Naive thymus-derived CD8-positive, alpha-beta T cell (primary cell): ENCODE data around the gene BRD1. TPM values are rescaled to one million over a fixed set of nuclear protein-coding genes. Genes with fewer than 3 reads are reported as not detected.
"Not testable (repeated sequence)": the region's sequence is repeated elsewhere in the genome, so short reads cannot be mapped to it uniquely, and the experiment has no call there.

Source experiments
- ATAC-seq, 2 donors: fragments of 150-1000 bp; cut with Tn5 transposase in 1 of 2; sonication (Bioruptor Pico), chemical (Tn5 transposase) in 1 of 2; 1 replicate in 1 of 2; 2 replicates in 1 of 2; pipeline ENCODE4 v1.10.0; 2021; ENCODE audit warnings: mild to moderate bottlenecking in 2 of 2, moderate library complexity in 2 of 2
- POLR2A ChIA-PET: fragments of 350-600 bp; sonication (Branson Sonifier 250); formaldehyde crosslinking; loops from one replicate; lab custom pipeline; 2021; ENCODE audit warnings: antibody characterized with exemption; lab: Charles Lee
- DNase-seq, 10 donors: peaks; one replicate each; pipeline versions ENCODE4 v3.0.0 to v3.0.0-alpha.2; 2020 to 2022
- H3K27ac Mint-ChIP-seq, 10 donors: one replicate each; pipeline ENCODE4 v1.8.0; 2020 to 2022; ENCODE audit warnings: mild to moderate bottlenecking in 10 of 10, mixed read lengths in 10 of 10, moderate library complexity in 4 of 10, inconsistent platforms in 1 of 10
- H3K27me3 Mint-ChIP-seq, 5 donors: one replicate each; pipeline ENCODE4 v1.8.0; 2021 to 2022; ENCODE audit warnings: mixed read lengths in 5 of 5
- H3K36me3 Mint-ChIP-seq, 3 donors: one replicate each; pipeline ENCODE4 v1.8.0; 2020 to 2022; ENCODE audit warnings: mixed read lengths in 3 of 3, mild to moderate bottlenecking in 2 of 3, inconsistent platforms in 1 of 3
- H3K4me1 Mint-ChIP-seq, 4 donors: one replicate each; pipeline ENCODE4 v1.8.0; 2021 to 2022; ENCODE audit warnings: mixed read lengths in 4 of 4
- H3K4me3 Mint-ChIP-seq, 10 donors: one replicate each; pipeline ENCODE4 v1.8.0; 2020 to 2022; ENCODE audit warnings: mild to moderate bottlenecking in 10 of 10, mixed read lengths in 10 of 10, moderate library complexity in 6 of 10, inconsistent platforms in 1 of 10
- H3K9me3 Mint-ChIP-seq, 9 donors: one replicate each; pipeline ENCODE4 v1.8.0; 2020 to 2022; ENCODE audit warnings: mixed read lengths in 9 of 9, mild to moderate bottlenecking in 3 of 9, inconsistent platforms in 1 of 9, moderate library complexity in 1 of 9
- polyA plus RNA-seq, 3 donors: library from polyadenylated mRNA; unstranded; fragments of 300-500 nt; fragmentation: Illumina TruSeq; gene quantifications; one replicate each; pipeline ENCODE4 v1.2.3, GENCODE V29; 2021
- total RNA-seq, 8 experiments: library from RNA in 2 of 8; stranded (reverse) in 2 of 8; gene quantifications; one replicate each; pipeline ENCODE4 v1.2.3 and lab custom pipeline; 2021 to 2026

BRD1 gene
- total and polyA plus RNA-seq, 5 experiments from 2014 or later, result 1.9 to 86.8 (median 3.7) TPM

- Mint-ChIP-seq H3K36me3 (peaks cover 0 to 12% (median 8%) of the 10 kb centered on the region in 3 donors), H3K9me3 (peaks cover 0 to 16% (median 10%) of the 10 kb centered on the region in 9 donors), H3K4me1 (peaks cover 7 to 20% (median 17%) of the 10 kb centered on the region in 4 donors)
- H3K4me3 Mint-ChIP-seq, ATAC-seq, POLR2A ChIA-PET, DNase-seq, H3K27ac Mint-ChIP-seq, H3K27me3 Mint-ChIP-seq: not testable (repeated sequence)
Measured at GRCh38 chr22:49762571-49762970, 65.1 kb downstream of the BRD1 start.

- ATAC-seq, result no peak
- H3K27ac Mint-ChIP-seq, result no peak overlapping the region
- H3K36me3 Mint-ChIP-seq, result peaks cover 0 to 6% (median 4%) of the 10 kb centered on the region in 3 donors
- H3K4me1 Mint-ChIP-seq, result peaks cover 7 to 20% (median 17%) of the 10 kb centered on the region in 4 donors
- H3K4me3 Mint-ChIP-seq, result peak overlapping the region in 1 of 10 donors; percentile 30
- peaks cover 0 to 10% (median 4%) of the 10 kb centered on the region in 9 donors for H3K9me3 Mint-ChIP-seq
- POLR2A ChIA-PET, result no interaction called here
- no peak for DNase-seq
- no peaks in the 10 kb centered on the region for H3K27me3 Mint-ChIP-seq
Measured at GRCh38 chr22:49761836-49762235, 65.8 kb downstream of the BRD1 start.

GRCh38 chr22:49760630-49761571 is 66.8 kb downstream of the BRD1 start:
- POLR2A ChIA-PET, result no interaction called here
- Mint-ChIP-seq H3K4me1 (peaks cover 7 to 20% (median 17%) of the 10 kb centered on the region in 4 donors), H3K27ac (peak overlapping the region in 2 of 10 donors; percentile 43 to 62), H3K27me3 (no peaks in the 10 kb centered on the region), H3K36me3 (no peaks in the 10 kb centered on the region), H3K9me3 (peaks cover 0 to 6% (median 0%) of the 10 kb centered on the region in 9 donors), H3K4me3 (peak overlapping the region in 2 of 10 donors; percentile 33 to 38)
- peak in 4 of 10 donors; percentile 15 to 50 (median 21) for DNase-seq
- peak; percentile 60 to 76 for ATAC-seq

- peaks cover 0 to 4% (median 0%) of the 10 kb centered on the region in 9 donors for H3K9me3 Mint-ChIP-seq
- no peak for ATAC-seq
- peak overlapping the region in 2 of 10 donors; percentile 34 to 43 for H3K27ac Mint-ChIP-seq
- no peak for DNase-seq
- no peaks in the 10 kb centered on the region for H3K27me3 Mint-ChIP-seq
- POLR2A ChIA-PET, result no interaction called here
- peaks cover 7 to 20% (median 17%) of the 10 kb centered on the region in 4 donors for H3K4me1 Mint-ChIP-seq
- peak overlapping the region in 1 of 10 donors; percentile 2 for H3K4me3 Mint-ChIP-seq
- H3K36me3 Mint-ChIP-seq, result no peaks in the 10 kb centered on the region
Measured at GRCh38 chr22:49760280-49760629, 67.4 kb downstream of the BRD1 start.

GRCh38 chr22:49756676-49757075 is 71.0 kb downstream of the BRD1 start:
- H3K4me1 Mint-ChIP-seq, result peaks cover 7 to 15% (median 12%) of the 10 kb centered on the region in 4 donors
- no peak for ATAC-seq
- peak overlapping the region in 1 of 10 donors; percentile 29 for H3K4me3 Mint-ChIP-seq
- H3K36me3 Mint-ChIP-seq, result no peaks in the 10 kb centered on the region
- no peaks in the 10 kb centered on the region for H3K9me3 Mint-ChIP-seq
- peak overlapping the region in 1 of 10 donors; percentile 59 for H3K27ac Mint-ChIP-seq
- POLR2A ChIA-PET, result no interaction called here
- H3K27me3 Mint-ChIP-seq, result no peaks in the 10 kb centered on the region
- DNase-seq, result no peak

GRCh38 chr22:49756201-49756600 is 71.5 kb downstream of the BRD1 start:
- Mint-ChIP-seq H3K9me3 (no peaks in the 10 kb centered on the region), H3K27me3 (no peaks in the 10 kb centered on the region), H3K4me3 (no peak overlapping the region), H3K36me3 (no peaks in the 10 kb centered on the region), H3K27ac (peak overlapping the region in 1 of 10 donors; percentile 49), H3K4me1 (peaks cover 6 to 13% (median 10%) of the 10 kb centered on the region in 4 donors)
- POLR2A ChIA-PET, result no interaction called here
- ATAC-seq (no peak), DNase-seq (peak in 1 of 10 donors; percentile 14)

GRCh38 chr22:49755631-49756001 is 72.1 kb downstream of the BRD1 start:
- no peak overlapping the region for H3K4me3 Mint-ChIP-seq
- DNase-seq (no peak), ATAC-seq (no peak)
- H3K36me3 Mint-ChIP-seq, result no peaks in the 10 kb centered on the region
- H3K4me1 Mint-ChIP-seq, result peaks cover under 1 to 7% (median 5%) of the 10 kb centered on the region in 4 donors
- H3K9me3 Mint-ChIP-seq, result no peaks in the 10 kb centered on the region
- no peaks in the 10 kb centered on the region for H3K27me3 Mint-ChIP-seq
- POLR2A ChIA-PET, result no interaction called here
- H3K27ac Mint-ChIP-seq, result no peak overlapping the region

- POLR2A ChIA-PET, result no interaction called here
- H3K4me1 Mint-ChIP-seq, result peaks cover 0 to 2% (median under 1%) of the 10 kb centered on the region in 4 donors
- H3K27ac Mint-ChIP-seq, result no peak overlapping the region
- H3K9me3 Mint-ChIP-seq, result no peaks in the 10 kb centered on the region
- ATAC-seq (no peak), DNase-seq (peak in 2 of 10 donors; percentile 13 to 59)
- H3K36me3 Mint-ChIP-seq, result no peaks in the 10 kb centered on the region
- no peak overlapping the region for H3K4me3 Mint-ChIP-seq
- H3K27me3 Mint-ChIP-seq, result no peaks in the 10 kb centered on the region
Measured at GRCh38 chr22:49754696-49755630, 72.7 kb downstream of the BRD1 start.

GRCh38 chr22:49753961-49754695 is 73.5 kb downstream of the BRD1 start:
- Mint-ChIP-seq H3K36me3 (no peaks in the 10 kb centered on the region), H3K4me1 (peaks cover 0 to 2% (median 0%) of the 10 kb centered on the region in 4 donors), H3K4me3 (no peak overlapping the region), H3K27me3 (no peaks in the 10 kb centered on the region), H3K9me3 (peaks cover 0 to under 1% (median 0%) of the 10 kb centered on the region in 9 donors), H3K27ac (no peak overlapping the region)
- POLR2A ChIA-PET, result interaction anchor here (0.6 kb wide), 1 partner anchor 20 kb away, joined by 3 read pairs; no protein-coding TSS in a partner anchor
- ATAC-seq (no peak), DNase-seq (no peak)

GRCh38 chr22:49753276-49753890 is 74.3 kb downstream of the BRD1 start:
- no peaks in the 10 kb centered on the region for H3K27me3 Mint-ChIP-seq
- peak overlapping the region in 1 of 10 donors; percentile 61 for H3K27ac Mint-ChIP-seq
- POLR2A ChIA-PET, result interaction anchor here (0.6 kb wide), 1 partner anchor 21 kb away, joined by 3 read pairs; no protein-coding TSS in a partner anchor
- H3K4me1 Mint-ChIP-seq, result peaks cover 0 to 2% (median 0%) of the 10 kb centered on the region in 4 donors
- no peaks in the 10 kb centered on the region for H3K36me3 Mint-ChIP-seq
- no peak for DNase-seq
- ATAC-seq, result no peak
- no peak overlapping the region for H3K4me3 Mint-ChIP-seq
- peaks cover 0 to 3% (median 0%) of the 10 kb centered on the region in 9 donors for H3K9me3 Mint-ChIP-seq

- Mint-ChIP-seq H3K4me1 (peaks cover 0 to 2% (median 0%) of the 10 kb centered on the region in 4 donors), H3K9me3 (peaks cover 0 to 7% (median 5%) of the 10 kb centered on the region in 9 donors), H3K4me3 (no peak overlapping the region), H3K27ac (no peak overlapping the region), H3K27me3 (no peaks in the 10 kb centered on the region), H3K36me3 (peaks cover 0 to 3% (median 1%) of the 10 kb centered on the region in 3 donors)
- DNase-seq, result no peak
- no peak for ATAC-seq
- POLR2A ChIA-PET, result no interaction called here
Measured at GRCh38 chr22:49752598-49753091, 75.0 kb downstream of the BRD1 start.
